Hepatocyte (in vitro differentiated cells): Measurements from ENCODE around the gene RADX. TPM values are rescaled to one million over a fixed set of nuclear protein-coding genes. Genes with fewer than 3 reads are reported as not detected.
"Not testable (repeated sequence)": the region's sequence is repeated elsewhere in the genome, so short reads cannot be mapped to it uniquely, and the experiment has no call there.

Experiments used
- DNase-seq: peaks from one replicate; pipeline ENCODE4 v3.0.0-alpha.2; 2016; ENCODE audit warnings: low spot score
- H2AFZ ChIP-seq: fragments of 200-600 bp; sonication (generic); 2 replicates; pipeline ENCODE4 v1.6.0; 2016; ENCODE audit warnings: antibody characterized with exemption, mild to moderate bottlenecking
- H3K27ac ChIP-seq: fragments of 200-600 bp; sonication (generic); 2 replicates; pipeline ENCODE4 v1.5.1; 2016; ENCODE audit warnings: mild to moderate bottlenecking
- H3K27me3 ChIP-seq: fragments of 200-600 bp; sonication (generic); 2 replicates; pipeline ENCODE4 v1.6.1; 2016
- H3K36me3 ChIP-seq: fragments of 200-600 bp; sonication (generic); replicated peaks from 2 replicates; pipeline ENCODE4 v1.5.1; 2016; ENCODE audit warnings: low read depth; ENCODE audit not compliant: insufficient read depth
- H3K4me1 ChIP-seq: fragments of 200-600 bp; sonication (generic); 2 replicates; pipeline ENCODE4 v1.5.1; 2016; ENCODE audit warnings: mild to moderate bottlenecking, moderate library complexity; ENCODE audit not compliant: insufficient read depth
- H3K4me2 ChIP-seq: fragments of 200-600 bp; sonication (generic); 2 replicates; pipeline ENCODE4 v1.6.0; 2016
- H3K4me3 ChIP-seq: fragments of 200-600 bp; sonication (generic); 2 replicates; pipeline ENCODE4 v1.5.1; 2016; ENCODE audit warnings: mild to moderate bottlenecking
- H3K79me2 ChIP-seq: fragments of 200-600 bp; sonication (generic); 2 replicates; pipeline ENCODE4 v1.6.0; 2017; ENCODE audit warnings: mild to moderate bottlenecking
- H3K9me2 ChIP-seq: fragments of 200-600 bp; sonication (generic); replicated peaks from 2 replicates; pipeline ENCODE4 v1.6.0; 2017; ENCODE audit warnings: mild to moderate bottlenecking; ENCODE audit not compliant: insufficient read depth
- H3K9me3 ChIP-seq: fragments of 200-600 bp; sonication (generic); 2 replicates; pipeline ENCODE4 v1.5.1; 2016; ENCODE audit warnings: low read depth, mild to moderate bottlenecking
- H4K20me1 ChIP-seq: fragments of 200-600 bp; sonication (generic); 2 replicates; pipeline ENCODE4 v1.6.0; 2016; ENCODE audit warnings: mild to moderate bottlenecking; ENCODE audit not compliant: insufficient read depth, poor library complexity, severe bottlenecking
- CTCF ChIP-seq: fragments of 200-600 bp; sonication (generic); IDR thresholded peaks from 2 replicates; pipeline ENCODE4 v1.5.1; 2016; ENCODE audit warnings: antibody characterized with exemption, mild to moderate bottlenecking; ENCODE audit not compliant: poor library complexity
- EZH2 ChIP-seq: fragments of 200-600 bp; sonication (generic); IDR thresholded peaks from 2 replicates; pipeline ENCODE4 v1.6.1; 2016; ENCODE audit warnings: antibody characterized with exemption, mild to moderate bottlenecking, borderline replicate concordance
- EZH2phosphoT487 ChIP-seq: fragments of 200-600 bp; sonication (generic); IDR thresholded peaks from one replicate; pipeline ENCODE4 v1.6.1; 2018; ENCODE audit warnings: antibody characterized with exemption, mild to moderate bottlenecking, low read depth, moderate library complexity; ENCODE audit not compliant: unreplicated experiment, severe bottlenecking
- WGBS: methylation state at CpG from one replicate; pipeline ENCODE4 v1.1.6; 2016; ENCODE audit warnings: low lambda C conversion rate; ENCODE audit errors: missing lambda C conversion rate; 5-methylcytosine and 5-hydroxymethylcytosine counted together
- polyA plus RNA-seq: library from polyadenylated mRNA; unstranded; fragments of >200 nt; fragmentation: Nextera tagmentation; extraction: Ambion mirVana; gene quantifications from 2 replicates; pipeline ENCODE4 v1.2.1, GENCODE V29; 2016
- total RNA-seq: library from RNA; depleted of rRNA; stranded (reverse); fragments of >200 nt; gene quantifications from 2 replicates; pipeline ENCODE4 v1.2.3, GENCODE V29; 2014

The RADX gene
- total and polyA plus RNA-seq, 2 experiments from 2014 or later: 2.9 to 4.2 TPM

GRCh38 chrX:106626789-106627188 is 15.0 kb downstream of the RADX start:
- Histone ChIP-seq H3K9me2 (no peaks in the 10 kb centered on the region), H3K4me2 (no peak overlapping the region), H3K4me3 (no peak overlapping the region), H3K79me2 (no peaks in the 10 kb centered on the region), H3K27me3 (no peaks in the 10 kb centered on the region), H3K9me3 (no peaks in the 10 kb centered on the region), H3K36me3 (no peaks in the 10 kb centered on the region), H2AFZ (no peak overlapping the region), H4K20me1 (no peaks in the 10 kb centered on the region), H3K4me1 (no peaks in the 10 kb centered on the region), H3K27ac (no peak overlapping the region)
- no peak for DNase-seq
- TF ChIP-seq CTCF (no peak), EZH2phosphoT487 (no peak), EZH2 (no peak)

GRCh38 chrX:106631615-106632014 is 19.8 kb downstream of the RADX start:
- Histone ChIP-seq H3K27ac (no peak overlapping the region), H3K36me3 (no peaks in the 10 kb centered on the region), H3K79me2 (no peaks in the 10 kb centered on the region), H3K4me3 (no peak overlapping the region), H3K27me3 (no peaks in the 10 kb centered on the region), H3K4me1 (no peaks in the 10 kb centered on the region), H3K9me2 (no peaks in the 10 kb centered on the region), H3K4me2 (no peak overlapping the region), H4K20me1 (no peaks in the 10 kb centered on the region), H2AFZ (no peak overlapping the region), H3K9me3 (no peaks in the 10 kb centered on the region)
- no peak for TF ChIP-seq CTCF
- no peak for TF ChIP-seq EZH2phosphoT487
- no peak for TF ChIP-seq EZH2
- no peak for DNase-seq

GRCh38 chrX:106649523-106650428 is 38.0 kb downstream of the RADX start:
- H3K27me3 ChIP-seq: no peaks in the 10 kb centered on the region
- no peaks in the 10 kb centered on the region for H3K4me1 ChIP-seq
- WGBS: 61% methylated on average over 1 of the region's 1 CpG
- no peaks in the 10 kb centered on the region for H3K79me2 ChIP-seq
- no peak for DNase-seq
- no peak overlapping the region for H3K4me3 ChIP-seq
- no peak for TF ChIP-seq EZH2phosphoT487
- TF ChIP-seq CTCF: no peak
- TF ChIP-seq EZH2: no peak
- no peaks in the 10 kb centered on the region for H4K20me1 ChIP-seq
- H3K36me3 ChIP-seq: no peaks in the 10 kb centered on the region
- no peak overlapping the region for H3K4me2 ChIP-seq
- H3K9me2 ChIP-seq: no peaks in the 10 kb centered on the region
- H3K27ac ChIP-seq: no peak overlapping the region
- H2AFZ ChIP-seq: no peak overlapping the region
- H3K9me3 ChIP-seq: no peaks in the 10 kb centered on the region

GRCh38 chrX:106653625-106654024 is 41.8 kb downstream of the RADX start:
- H3K27me3 ChIP-seq: not testable (repeated sequence)

More at GRCh38 chrX:106653625-106654024, 41.8 kb downstream of the RADX start:
- not testable (repeated sequence) for DNase-seq, H3K4me1 ChIP-seq, H3K27ac ChIP-seq, H3K4me3 ChIP-seq, H2AFZ ChIP-seq, H3K36me3 ChIP-seq, H3K79me2 ChIP-seq, H3K9me3 ChIP-seq, H4K20me1 ChIP-seq, H3K4me2 ChIP-seq, H3K9me2 ChIP-seq
- WGBS: 91% methylated on average over 2 of the region's 2 CpGs
